GM19043 (cell line): Measurements from ENCODE around the gene KRTAP5-7.
"Not testable (repeated sequence)": the region's sequence is repeated elsewhere in the genome, so short reads cannot be mapped to it uniquely, and the experiment has no call there.

Experiments used
- ATAC-seq: cut with Tn5 transposase; IDR thresholded peaks from one replicate; pipeline ENCODE4 v1.9.1; 2021; ENCODE audit warnings: low read depth; ENCODE audit not compliant: unreplicated experiment

Gene KRTAP5-7, protein sequence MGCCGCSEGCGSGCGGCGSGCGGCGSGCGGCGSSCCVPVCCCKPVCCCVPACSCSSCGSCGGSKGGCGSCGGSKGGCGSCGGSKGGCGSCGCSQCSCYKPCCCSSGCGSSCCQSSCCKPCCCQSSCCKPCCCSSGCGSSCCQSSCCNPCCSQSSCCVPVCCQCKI

GRCh38 chr11:71526796-71527575 lies at the start of gene KRTAP5-7:
Gene KRTAP5-7 (plus strand): TSS chr11:71527267. CDS start chr11:71527301, 34 bp downstream.
- ATAC-seq, result not testable (repeated sequence)

DNA sequence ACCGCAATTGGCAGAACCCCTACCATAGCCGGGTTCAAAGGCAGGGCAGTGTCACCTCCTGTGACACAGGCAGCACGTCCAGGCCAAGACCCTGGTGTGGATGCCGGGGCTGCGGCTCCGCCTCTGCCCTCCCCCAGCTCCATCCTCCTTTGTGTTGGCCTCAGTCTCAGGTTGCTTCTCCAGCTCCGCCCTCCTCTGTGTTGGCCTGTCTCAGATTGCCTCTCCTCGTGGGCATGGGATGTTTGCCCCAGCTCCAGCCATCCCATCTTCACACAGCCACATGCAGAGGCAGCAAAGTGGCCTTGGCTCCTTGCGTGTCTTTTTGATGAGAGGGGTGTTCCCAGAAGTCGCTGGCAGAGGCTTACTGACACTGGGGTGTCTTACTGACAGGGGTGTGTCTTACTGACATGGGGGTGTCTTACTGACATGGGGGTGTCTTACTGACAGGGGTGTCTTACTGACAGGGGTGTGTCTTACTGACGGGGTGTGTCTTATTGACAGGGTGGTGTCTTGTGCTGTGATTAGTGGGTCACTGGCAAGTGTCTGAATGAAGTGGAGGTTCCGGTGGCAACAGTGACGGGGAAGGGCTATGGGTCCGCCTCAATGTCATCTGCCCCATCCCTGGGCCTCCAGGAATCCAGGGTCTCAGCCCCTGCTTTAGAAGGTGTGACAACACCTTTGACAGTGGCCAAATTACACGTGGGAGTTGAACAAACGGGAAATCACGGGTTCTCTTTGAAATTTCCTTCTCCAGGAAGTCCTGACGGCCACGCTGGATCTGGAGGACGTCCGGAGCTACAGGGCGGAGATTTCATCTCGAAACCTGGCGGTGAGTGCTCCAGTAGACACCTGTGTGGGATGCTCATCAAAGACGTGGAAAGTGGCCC lies 49.2 kb upstream of the KRTAP5-7 start:
- ATAC-seq, result no peak

- no peak for ATAC-seq
Observed at GRCh38 chr11:71478528-71478840, 48.6 kb upstream of the KRTAP5-7 start.

GRCh38 chr11:71481101-71481960 lies 45.7 kb upstream of the KRTAP5-7 start:
- no peak for ATAC-seq

GRCh38 chr11:71482216-71482615 lies 44.9 kb upstream of the KRTAP5-7 start:
- ATAC-seq, result no peak

- ATAC-seq, result no peak
Observed at GRCh38 chr11:71482746-71483364, 44.2 kb upstream of the KRTAP5-7 start.

GRCh38 chr11:71483692-71484091 lies 43.4 kb upstream of the KRTAP5-7 start:
- no peak for ATAC-seq

- ATAC-seq, result no peak
Observed at GRCh38 chr11:71484248-71485062, 42.6 kb upstream of the KRTAP5-7 start.

DNA sequence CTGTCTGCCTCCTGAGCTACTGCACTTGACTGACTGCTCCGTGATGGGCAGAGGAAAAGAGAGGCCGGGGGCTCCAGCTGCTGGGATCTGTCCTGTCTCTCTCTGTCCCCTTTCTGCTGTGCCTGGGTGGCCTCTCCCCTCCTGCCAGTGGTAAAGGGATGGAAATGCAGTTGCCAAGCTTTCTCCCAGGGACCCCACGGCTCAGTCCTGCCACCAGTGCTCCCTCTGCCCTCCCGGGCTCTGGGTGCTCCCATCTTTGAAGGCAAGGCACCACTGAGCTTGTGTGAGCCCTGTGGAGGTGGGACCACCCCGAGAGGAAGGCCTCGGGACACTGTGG lies 42.0 kb upstream of the KRTAP5-7 start:
- ATAC-seq, result no peak

- ATAC-seq, result no peak
Observed at GRCh38 chr11:71485466-71485865, 41.6 kb upstream of the KRTAP5-7 start.

- ATAC-seq, result no peak
Observed at GRCh38 chr11:71486320-71486719, 40.7 kb upstream of the KRTAP5-7 start.

DNA sequence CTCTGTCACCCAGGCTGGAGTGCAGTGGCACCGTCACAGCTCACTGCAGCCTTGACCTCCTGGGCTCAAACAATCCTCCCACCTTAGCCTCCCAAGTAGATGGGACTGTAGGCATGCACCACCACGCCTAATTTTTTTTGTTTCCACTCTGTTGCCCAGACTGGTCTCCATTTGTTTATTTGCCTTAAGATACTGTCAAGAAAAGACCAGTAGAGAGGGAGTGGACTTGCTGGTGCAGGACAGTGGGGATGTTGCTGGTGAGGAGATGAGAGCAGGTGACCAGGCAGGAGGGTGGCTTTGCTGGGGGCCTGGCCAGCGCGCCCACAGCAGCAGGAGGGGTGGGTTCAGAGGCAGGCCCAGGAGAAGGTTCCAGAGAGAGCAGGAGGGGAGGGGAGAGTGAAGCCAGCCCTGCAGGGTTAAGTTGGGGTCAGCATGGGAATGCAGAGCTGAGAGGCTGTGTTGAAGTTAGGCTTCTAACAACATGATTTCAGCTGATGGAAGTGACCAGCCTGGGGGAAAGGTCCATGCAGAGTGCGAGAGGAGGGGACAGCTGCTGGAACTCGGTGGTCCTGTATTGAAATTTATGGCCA lies 38.3 kb upstream of the KRTAP5-7 start:
- no peak for ATAC-seq

- no peak for ATAC-seq
Observed at GRCh38 chr11:71489311-71490043, 37.6 kb upstream of the KRTAP5-7 start.

- ATAC-seq, result no peak
Observed at GRCh38 chr11:71490044-71490730, 36.9 kb upstream of the KRTAP5-7 start.

- ATAC-seq, result no peak
Observed at GRCh38 chr11:71490731-71491390, 36.2 kb upstream of the KRTAP5-7 start.

DNA sequence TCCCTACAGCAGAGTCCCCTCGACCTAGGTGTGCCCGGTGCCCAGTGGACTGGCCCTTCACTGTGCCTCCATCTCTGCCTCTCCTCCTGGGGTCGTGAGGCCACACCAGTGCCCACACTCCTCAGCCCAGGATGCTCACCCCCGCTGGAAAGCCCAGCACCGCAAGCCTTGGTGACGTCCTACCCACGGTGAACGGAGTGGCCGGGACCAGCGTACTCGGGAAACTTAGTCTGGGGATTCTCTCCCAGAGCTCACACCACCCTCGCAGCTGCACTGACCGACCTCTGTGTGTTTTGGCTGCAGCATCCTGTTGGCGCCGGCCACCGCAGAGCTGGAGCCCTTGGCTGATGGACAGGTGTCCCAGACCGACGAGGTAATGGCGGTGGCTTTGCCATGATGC lies 35.5 kb upstream of the KRTAP5-7 start:
- ATAC-seq, result no peak

DNA sequence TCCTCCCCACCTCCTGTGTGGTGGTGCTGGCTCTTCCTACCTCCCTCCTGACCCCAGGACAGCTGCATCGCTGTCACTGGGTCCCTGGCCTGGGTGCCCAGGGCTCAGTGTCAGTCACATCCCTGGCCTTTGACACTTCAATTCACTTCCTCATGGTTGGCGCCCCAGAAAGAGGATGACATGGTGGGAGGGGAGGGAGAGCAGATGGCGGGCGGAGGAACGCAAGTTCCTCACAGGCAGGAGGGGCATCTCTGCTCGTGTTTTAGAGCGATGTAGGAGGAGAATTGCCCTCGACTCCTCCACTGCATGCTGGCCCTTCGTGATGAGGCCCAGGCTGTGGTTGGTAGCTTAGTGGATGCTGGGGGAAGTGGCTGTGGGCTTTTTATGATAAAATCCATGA lies 35.1 kb upstream of the KRTAP5-7 start:
- ATAC-seq, result no peak
